A549 (cell line): Measurements from ENCODE around the gene ADCY7. TPM values are rescaled to one million over a fixed set of nuclear protein-coding genes. Genes with fewer than 3 reads are reported as not detected.

ENCODE experiments used
- ATAC-seq, 2 experiments: fragments of 200-7000 bp in 1 of 2; fragments of >200 bp in 1 of 2; cut with Nextera tagmentation in 1 of 2; cut with Tn5 transposase in 1 of 2; 3 replicates each; pipeline versions ENCODE4 v1.8.0 to v1.9.1; 2018 to 2020; ENCODE audit warnings: mild to moderate bottlenecking in 1 of 2, moderate library complexity in 1 of 2
- CTCF ChIA-PET: fragments of 300-600 bp; sonication (Branson Sonifier 250); formaldehyde crosslinking; extraction: SDS; loops from one replicate; lab custom pipeline; 2021; ENCODE audit warnings: antibody characterized with exemption, inconsistent platforms; lab: Yijun Ruan, JAX
- POLR2A ChIA-PET: fragments of 350-600 bp; formaldehyde crosslinking; extraction: SDS; loops from one replicate; lab custom pipeline; 2021; ENCODE audit warnings: antibody characterized with exemption, inconsistent platforms; lab: Yijun Ruan, JAX
- DNase-seq, 2 experiments: peaks; one replicate each; pipeline versions ENCODE4 v3.0.0 to v3.0.0-alpha.2; 2011 to 2016; ENCODE audit warnings: low read depth in 1 of 2, low spot score in 1 of 2
- FAIRE-seq: peaks from 2 replicates; lab custom pipeline; 2011; peaks lifted over from hg19 to GRCh38; lab: Jason Lieb, UNC
- H3K27ac ChIP-seq, 2 experiments: fragments of >200 bp; sonication (Bioruptor Twin); formaldehyde crosslinking; 3 replicates each; pipeline ENCODE4 v1.5.1; 2016 to 2017
- H3K4me1 ChIP-seq: fragments of >200 bp; sonication (Bioruptor Twin); formaldehyde crosslinking; 3 replicates; pipeline ENCODE4 v1.6.1; 2016
- H3K4me2 ChIP-seq: fragments of >200 bp; sonication (Bioruptor Twin); formaldehyde crosslinking; 3 replicates; pipeline ENCODE4 v1.6.1; 2016
- H3K4me3 ChIP-seq: fragments of >200 bp; sonication (Bioruptor Twin); formaldehyde crosslinking; 3 replicates; pipeline ENCODE4 v1.5.1; 2016
- H3K9me3 ChIP-seq: fragments of >200 bp; sonication (Bioruptor Twin); formaldehyde crosslinking; 3 replicates; pipeline ENCODE4 v1.6.1; 2016
- ATOH8 ChIP-seq: fragments of 250-450 bp; sonication (Bioruptor Pico); IDR thresholded peaks from 2 replicates; pipeline ENCODE4 v1.5.0; 2020; ENCODE audit warnings: low read depth, mild to moderate bottlenecking, moderate library complexity
- CBX8 ChIP-seq: fragments of 200-600 bp; sonication (generic); IDR thresholded peaks from 2 replicates; pipeline ENCODE4 v1.6.1; 2016
- CEBPB ChIP-seq, 2 experiments: fragments of >200 bp in 1 of 2; sonication (Bioruptor Twin) in 1 of 2; formaldehyde crosslinking in 1 of 2; IDR thresholded peaks; 2 replicates each; pipeline ENCODE4 v1.6.1; 2012 to 2016
- CHD4 ChIP-seq: fragments of 200-600 bp; sonication (generic); IDR thresholded peaks from 2 replicates; pipeline ENCODE4 v1.6.1; 2016; ENCODE audit warnings: antibody characterized with exemption, mild to moderate bottlenecking, borderline replicate concordance
- ESRRA ChIP-seq: fragments of 150-350 bp; IDR thresholded peaks from 2 replicates; pipeline ENCODE4 v1.6.1; 2014; ENCODE audit warnings: mild to moderate bottlenecking, low read length, borderline replicate concordance
- FOSB ChIP-seq: fragments of 250-450 bp; sonication (Bioruptor Pico); IDR thresholded peaks from 2 replicates; pipeline ENCODE4 v1.5.0; 2020; ENCODE audit warnings: mild to moderate bottlenecking, moderate library complexity
- FOSL2 ChIP-seq, 2 experiments: fragments of 450-650 bp in 1 of 2; fragments of >200 bp in 1 of 2; sonication (Bioruptor Twin) in 1 of 2; formaldehyde crosslinking; IDR thresholded peaks; 2 replicates each; pipeline versions ENCODE4 v1.5.0 to v1.6.1; 2016 to 2020; ENCODE audit warnings: mild to moderate bottlenecking in 1 of 2, moderate library complexity in 1 of 2
- FOXS1 ChIP-seq: fragments of 250-450 bp; sonication (Bioruptor Pico); IDR thresholded peaks from 2 replicates; pipeline ENCODE4 v1.5.0; 2020; ENCODE audit warnings: mild to moderate bottlenecking, moderate library complexity
- GATA3 ChIP-seq: IDR thresholded peaks from 2 replicates; pipeline ENCODE4 v1.6.1; 2012; ENCODE audit warnings: borderline replicate concordance
- HEYL ChIP-seq: fragments of 250-450 bp; sonication (Bioruptor Pico); IDR thresholded peaks from 2 replicates; pipeline ENCODE4 v1.8.0; 2021; ENCODE audit warnings: mild to moderate bottlenecking, moderate library complexity
- HOXB13 ChIP-seq: fragments of 250-450 bp; sonication (Bioruptor Pico); IDR thresholded peaks from 2 replicates; pipeline ENCODE4 v1.5.0; 2020; ENCODE audit warnings: low read depth, mild to moderate bottlenecking, moderate library complexity
- JUNB ChIP-seq: fragments of >200 bp; sonication (Bioruptor Twin); formaldehyde crosslinking; IDR thresholded peaks from 2 replicates; pipeline ENCODE4 v1.6.1; 2016
- MAX ChIP-seq: IDR thresholded peaks from 2 replicates; pipeline ENCODE4 v1.6.1; 2012
- MAZ ChIP-seq: fragments of 150-350 bp; IDR thresholded peaks from 2 replicates; pipeline ENCODE4 v1.6.1; 2014; ENCODE audit warnings: antibody characterized with exemption, low read depth, low read length, borderline replicate concordance
- MYC ChIP-seq: IDR thresholded peaks from 2 replicates; pipeline ENCODE4 v1.6.1; 2012; ENCODE audit warnings: mild to moderate bottlenecking, inconsistent platforms, low read length, improper control_type of control experiment, borderline replicate concordance
- NFE2L2 ChIP-seq: fragments of 150-350 bp; conservative IDR thresholded peaks from 2 replicates; pipeline ENCODE4 v1.6.1; 2014; ENCODE audit warnings: low read length
- POLR2AphosphoS2 ChIP-seq: conservative IDR thresholded peaks from 2 replicates; pipeline ENCODE4 v1.6.1; 2012; ENCODE audit warnings: low read length, improper control_type of control experiment, inconsistent platforms
- RAD21 ChIP-seq, 2 experiments: fragments of >200 bp in 1 of 2; sonication (Bioruptor Twin) in 1 of 2; formaldehyde crosslinking in 1 of 2; IDR thresholded peaks in 1 of 2; conservative IDR thresholded peaks in 1 of 2; 2 replicates in 1 of 2; 3 replicates in 1 of 2; pipeline ENCODE4 v1.6.1; 2012 to 2018; ENCODE audit warnings: inconsistent platforms in 1 of 2
- REST ChIP-seq: fragments of 200-600 bp; sonication (generic); IDR thresholded peaks from 2 replicates; pipeline ENCODE4 v1.6.1; 2016; ENCODE audit warnings: antibody characterized with exemption, mild to moderate bottlenecking, moderate library complexity
- TFCP2L1 ChIP-seq: fragments of 250-450 bp; sonication (Bioruptor Pico); IDR thresholded peaks from 2 replicates; pipeline ENCODE4 v1.5.0; 2021; ENCODE audit warnings: mild to moderate bottlenecking
- WGBS: methylation state at CpG from one replicate; pipeline ENCODE4 v1.1.6; 2017; ENCODE audit errors: missing lambda C conversion rate; 5-methylcytosine and 5-hydroxymethylcytosine counted together
- polyA plus RNA-seq, 4 experiments: library from polyadenylated mRNA; depleted of rRNA in 3 of 4; stranded (reverse); fragments of >200 nt; fragmentation: RNase III in 1 of 4; extraction: RNeasy Plus Mini Kit Qiagen cat#74134 plus additional on column Dnase treatment in 1 of 4; gene quantifications; 2 replicates in 3 of 4; 3 replicates in 1 of 4; pipeline ENCODE4 v1.2.3, GENCODE V29; 2011 to 2017
- TF ChIP-seq, protein P1 (sequence below): fragments of >200 bp; sonication (Bioruptor Twin); formaldehyde crosslinking; IDR thresholded peaks from 2 replicates; pipeline ENCODE4 v1.6.1; 2016
- TF ChIP-seq, protein P2 (sequence below): fragments of >200 bp; sonication (Bioruptor Twin); formaldehyde crosslinking; IDR thresholded peaks from 3 replicates; pipeline ENCODE4 v1.6.1; 2016

The ADCY7 gene
- polyA plus RNA-seq, 2 of the 4 experiments (the other 2 are of a cell fraction) = 10.5 to 18.7 TPM

- ChIA-PET POLR2A (no interaction called here), CTCF (interaction anchor here (0.8 to 3.1 kb wide), 3 partner anchors 32 to 562 kb away, joined by 3 to 14 read pairs (median 4); no protein-coding TSS in a partner anchor)
- H3K4me1 ChIP-seq = peaks cover 15% of the 10 kb centered on the region
- TF ChIP-seq HOXB13 (CRISPR knock-in tag) (no peak), GATA3 (no peak), MAX (no peak), HEYL (no peak), JUNB (no peak), CBX8 (no peak), REST (no peak), FOXS1 (CRISPR knock-in tag) (no peak), CEBPB (IDR thresholded peaks at IDR 0.05) (no peak), CHD4 (no peak), MAZ (no peak), POLR2AphosphoS2 (no peak), FOSL2 (IDR thresholded peaks at IDR 0.05) (no peak), FOSL2 (CRISPR knock-in tag; IDR thresholded peaks at IDR 0.05) (no peak)
- TF ChIP-seq, protein P1, sequence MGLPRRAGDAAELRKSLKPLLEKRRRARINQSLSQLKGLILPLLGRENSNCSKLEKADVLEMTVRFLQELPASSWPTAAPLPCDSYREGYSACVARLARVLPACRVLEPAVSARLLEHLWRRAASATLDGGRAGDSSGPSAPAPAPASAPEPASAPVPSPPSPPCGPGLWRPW = no peak
- 94% methylated on average over 9 of the region's 9 CpGs for WGBS
- ATAC-seq = no peak
- H3K4me3 ChIP-seq = no peak overlapping the region
- no peak overlapping the region; the same call in 2 of the 3 replicates for H3K4me2 ChIP-seq
- no peaks in the 10 kb centered on the region for H3K9me3 ChIP-seq
- FAIRE-seq = no peak
- no peak for DNase-seq
- H3K27ac ChIP-seq = peak overlapping the region; percentile 89 to 96
Observed at GRCh38 chr16:50244140-50244503, 22.2 kb upstream of the ADCY7 start.

- Histone ChIP-seq H3K4me1 (peaks cover 15% of the 10 kb centered on the region), H3K27ac (peak overlapping the region; percentile 89 to 96)
- no peak for FAIRE-seq
- POLR2A ChIA-PET = interaction anchor here (1.0 to 1.4 kb wide), 3 partner anchors 9 to 34 kb away, joined by 4 to 5 read pairs (median 4); no protein-coding TSS in a partner anchor
- TF ChIP-seq RAD21 (conservative IDR thresholded peaks at IDR 0.05 in 1 of 2, IDR thresholded peaks at IDR 0.05 in 1 of 2) = no peak
- TF ChIP-seq ESRRA = no peak
- TF ChIP-seq, protein P2, sequence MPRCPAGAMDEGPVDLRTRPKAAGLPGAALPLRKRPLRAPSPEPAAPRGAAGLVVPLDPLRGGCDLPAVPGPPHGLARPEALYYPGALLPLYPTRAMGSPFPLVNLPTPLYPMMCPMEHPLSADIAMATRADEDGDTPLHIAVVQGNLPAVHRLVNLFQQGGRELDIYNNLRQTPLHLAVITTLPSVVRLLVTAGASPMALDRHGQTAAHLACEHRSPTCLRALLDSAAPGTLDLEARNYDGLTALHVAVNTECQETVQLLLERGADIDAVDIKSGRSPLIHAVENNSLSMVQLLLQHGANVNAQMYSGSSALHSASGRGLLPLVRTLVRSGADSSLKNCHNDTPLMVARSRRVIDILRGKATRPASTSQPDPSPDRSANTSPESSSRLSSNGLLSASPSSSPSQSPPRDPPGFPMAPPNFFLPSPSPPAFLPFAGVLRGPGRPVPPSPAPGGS = no peak
- TF ChIP-seq CBX8 = no peak
- no peak for TF ChIP-seq FOSB (CRISPR knock-in tag)
- TF ChIP-seq NFE2L2 = no peak
- no peak for TF ChIP-seq ATOH8 (CRISPR knock-in tag)
- no peak for TF ChIP-seq GATA3
- TF ChIP-seq TFCP2L1 = no peak
- no peak for TF ChIP-seq MYC
- TF ChIP-seq, all 56 proteins: peak for 0
- peak; percentile 8 to 9; a peak in 4 of 6 replicates for ATAC-seq
- no peak for DNase-seq
- CTCF ChIA-PET = interaction anchor here (0.8 to 3.1 kb wide), 8 partner anchors 10 to 562 kb away, joined by 3 to 14 read pairs (median 4); partner anchors contain the start of gene CNEP1R1
- Histone ChIP-seq H3K4me2 (peak overlapping the region; percentile 79), H3K4me3 (peak overlapping the region; percentile 68), H3K9me3 (no peaks in the 10 kb centered on the region)
- WGBS = 64% methylated on average over 24 of the region's 33 CpGs
Observed at GRCh38 chr16:50244504-50245416, 21.6 kb upstream of the ADCY7 start.
